Astrocyte (in vitro differentiated cells and primary cell): Measurements from ENCODE around the gene RPS25. TPM values are rescaled to one million over a fixed set of nuclear protein-coding genes. Genes with fewer than 3 reads are reported as not detected.

ENCODE experiments used
- DNase-seq: peaks from one replicate; pipeline ENCODE4 v3.0.0-alpha.2; 2010; ENCODE audit warnings: low read depth
- FAIRE-seq: peaks from 2 replicates; lab custom pipeline; 2011; peaks lifted over from hg19 to GRCh38; lab: Jason Lieb, UNC
- H2AFZ ChIP-seq: 2 replicates; pipeline ENCODE4 v1.6.0; 2012; ENCODE audit warnings: low read depth, low read length, inconsistent platforms
- H3K27ac ChIP-seq: 2 replicates; pipeline ENCODE4 v1.5.1; 2011; ENCODE audit warnings: low read depth, low read length, inconsistent platforms
- H3K27me3 ChIP-seq: 2 replicates; pipeline ENCODE4 v1.6.0; 2011; ENCODE audit warnings: low read length, inconsistent platforms; ENCODE audit not compliant: insufficient read depth
- H3K36me3 ChIP-seq: 2 replicates; pipeline ENCODE4 v1.5.1; 2011; ENCODE audit warnings: low read length, inconsistent platforms; ENCODE audit not compliant: insufficient read depth
- H3K4me1 ChIP-seq: 2 replicates; pipeline ENCODE4 v1.5.1; 2011; ENCODE audit warnings: low read length, inconsistent platforms; ENCODE audit not compliant: insufficient read depth
- H3K4me2 ChIP-seq: 2 replicates; pipeline ENCODE4 v1.6.0; 2012; ENCODE audit warnings: low read length, inconsistent platforms
- H3K4me3 ChIP-seq: 2 replicates; pipeline ENCODE4 v1.5.1; 2011; ENCODE audit warnings: low read depth, mild to moderate bottlenecking, low read length, inconsistent platforms; ENCODE audit not compliant: insufficient read depth
- H3K79me2 ChIP-seq: 2 replicates; pipeline ENCODE4 v1.6.0; 2012; ENCODE audit warnings: mild to moderate bottlenecking, low read length, inconsistent platforms; ENCODE audit not compliant: insufficient read depth
- H3K9ac ChIP-seq: 2 replicates; pipeline ENCODE4 v1.6.0; 2012; ENCODE audit warnings: mild to moderate bottlenecking, low read length, inconsistent platforms
- H3K9me3 ChIP-seq: 2 replicates; pipeline ENCODE4 v1.5.1; 2012; ENCODE audit warnings: low read depth, mild to moderate bottlenecking, low read length, inconsistent platforms; ENCODE audit not compliant: insufficient read depth
- H4K20me1 ChIP-seq: 2 replicates; pipeline ENCODE4 v1.6.0; 2012; ENCODE audit warnings: low read length, inconsistent platforms; ENCODE audit not compliant: insufficient read depth
- H3K27ac Mint-ChIP-seq: one replicate; pipeline ENCODE4 v1.8.0; 2021; ENCODE audit warnings: mild to moderate bottlenecking, mixed read lengths; ENCODE audit not compliant: unreplicated experiment
- H3K27me3 Mint-ChIP-seq: one replicate; pipeline ENCODE4 v1.8.0; 2021; ENCODE audit warnings: low read depth, mixed read lengths; ENCODE audit not compliant: unreplicated experiment
- H3K36me3 Mint-ChIP-seq: one replicate; pipeline ENCODE4 v1.8.0; 2021; ENCODE audit warnings: low read depth, mixed read lengths; ENCODE audit not compliant: unreplicated experiment
- H3K4me1 Mint-ChIP-seq: one replicate; pipeline ENCODE4 v1.8.0; 2021; ENCODE audit warnings: low read depth, mixed read lengths; ENCODE audit not compliant: unreplicated experiment
- H3K4me3 Mint-ChIP-seq: one replicate; pipeline ENCODE4 v1.8.0; 2021; ENCODE audit warnings: mild to moderate bottlenecking, moderate library complexity, mixed read lengths; ENCODE audit not compliant: unreplicated experiment
- H3K9me3 Mint-ChIP-seq: one replicate; pipeline ENCODE4 v1.8.0; 2021; ENCODE audit warnings: mild to moderate bottlenecking, mixed read lengths; ENCODE audit not compliant: unreplicated experiment
- CTCF ChIP-seq: IDR thresholded peaks from 2 replicates; pipeline ENCODE4 v1.5.1; 2011; ENCODE audit warnings: low read depth, mild to moderate bottlenecking, inconsistent platforms, low read length, moderate library complexity; ENCODE audit not compliant: insufficient read depth
- EZH2 ChIP-seq: IDR thresholded peaks from 2 replicates; pipeline ENCODE4 v1.6.1; 2012; ENCODE audit warnings: mild to moderate bottlenecking, low read length, inconsistent platforms; ENCODE audit not compliant: insufficient read depth
- total RNA-seq: library from RNA; stranded (reverse); gene quantifications from 2 replicates; pipeline ENCODE4 v1.2.1, GENCODE V29; 2021

Gene RPS25
- total RNA-seq, 1 donor from 2014 or later, result 750 TPM

- Histone ChIP-seq H2AFZ (no peak overlapping the region), H3K36me3 (no peaks in the 10 kb centered on the region), H3K4me1 (peaks cover 5% of the 10 kb centered on the region), H3K27me3 (no peaks in the 10 kb centered on the region), H3K4me2 (peak overlapping the region; percentile 98), H3K27ac (no peak overlapping the region), H3K4me3 (no peak overlapping the region), H3K9me3 (no peaks in the 10 kb centered on the region), H3K9ac (no peak overlapping the region), H3K79me2 (no peaks in the 10 kb centered on the region), H4K20me1 (peaks cover 7% of the 10 kb centered on the region)
- no peaks in the 10 kb centered on the region for H3K9me3 Mint-ChIP-seq
- peaks cover 18% of the 10 kb centered on the region for H3K36me3 Mint-ChIP-seq
- DNase-seq (no peak), FAIRE-seq (no peak)
- peak overlapping the region; percentile 75 for H3K27ac Mint-ChIP-seq
- no peaks in the 10 kb centered on the region for H3K27me3 Mint-ChIP-seq
- TF ChIP-seq CTCF (no peak), EZH2 (no peak)
- peaks cover 13% of the 10 kb centered on the region for H3K4me1 Mint-ChIP-seq
- peak overlapping the region; percentile 75 for H3K4me3 Mint-ChIP-seq
Observed at GRCh38 chr11:119029340-119030028, 11.3 kb upstream of the RPS25 start.

GRCh38 chr11:119029069-119029339 is 10.9 kb upstream of the RPS25 start:
- no peak for FAIRE-seq

More at GRCh38 chr11:119029069-119029339, 10.9 kb upstream of the RPS25 start:
- H3K27me3 ChIP-seq, result no peaks in the 10 kb centered on the region
- peaks cover 12% of the 10 kb centered on the region for H4K20me1 ChIP-seq
- H3K36me3 ChIP-seq, result peaks cover 2% of the 10 kb centered on the region
- Mint-ChIP-seq H3K27ac (peak overlapping the region; percentile 75), H3K9me3 (no peaks in the 10 kb centered on the region), H3K4me3 (peak overlapping the region; percentile 75), H3K27me3 (no peaks in the 10 kb centered on the region), H3K36me3 (peaks cover 21% of the 10 kb centered on the region), H3K4me1 (peaks cover 14% of the 10 kb centered on the region)
- no peak overlapping the region for H3K4me2 ChIP-seq
- H3K9ac ChIP-seq, result no peak overlapping the region
- H3K4me3 ChIP-seq, result no peak overlapping the region
- H3K79me2 ChIP-seq, result no peaks in the 10 kb centered on the region
- H3K27ac ChIP-seq, result no peak overlapping the region
- TF ChIP-seq EZH2 (no peak), CTCF (no peak)
- H3K4me1 ChIP-seq, result peaks cover 5% of the 10 kb centered on the region
- H3K9me3 ChIP-seq, result no peaks in the 10 kb centered on the region
- no peak for DNase-seq
- H2AFZ ChIP-seq, result no peak overlapping the region
